ENCODE results near the gene HSPD1. TPM values are rescaled to one million over a fixed set of nuclear protein-coding genes. Genes with fewer than 3 reads are reported as not detected.

HSPD1 gene
- total RNA-seq, 1 experiment from 2014 or later = 995 TPM

DNA sequence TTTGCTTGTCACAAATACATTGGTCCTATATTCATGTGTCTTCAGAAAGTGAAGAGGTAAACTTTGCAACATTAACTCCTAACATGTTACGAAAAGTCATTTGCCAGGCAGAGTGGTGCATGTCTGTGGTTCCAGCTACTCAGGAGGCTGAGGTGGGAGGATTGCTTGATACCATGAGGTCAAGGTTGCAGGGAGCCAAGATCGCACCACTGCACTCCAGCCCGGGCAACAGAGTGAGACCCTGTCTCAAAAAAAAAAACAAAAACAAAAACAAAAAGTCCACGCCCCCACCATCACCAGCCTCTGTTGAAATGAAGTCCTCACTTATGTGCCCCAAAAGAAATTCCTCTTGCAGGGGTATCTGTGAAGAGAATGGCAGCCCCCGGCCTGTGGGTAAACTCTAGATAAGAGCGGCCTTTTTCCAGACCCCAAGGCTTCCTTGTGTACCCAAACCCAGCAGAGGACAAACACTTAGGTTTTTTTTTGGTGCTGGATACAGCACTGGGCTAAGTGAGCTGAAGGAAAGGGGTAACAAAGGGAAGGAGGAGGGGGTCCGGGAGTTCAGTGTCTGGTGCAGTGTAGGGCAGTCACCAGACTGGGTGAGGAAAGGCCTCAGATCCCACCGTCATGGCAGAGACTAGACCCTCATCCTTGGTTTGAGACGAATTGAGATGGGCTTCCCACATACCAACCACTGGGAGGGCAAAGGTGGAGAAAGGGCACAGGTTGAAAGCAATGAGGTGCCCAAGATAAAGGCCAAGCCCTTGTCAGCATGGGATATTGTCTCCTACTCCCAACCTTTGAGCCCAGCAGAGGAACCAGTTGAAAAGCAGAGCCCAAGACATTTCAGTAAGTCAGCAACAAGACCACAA lies 19.2 kb downstream of the HSPD1 start (continued):
- TF ChIP-seq, protein P1, sequence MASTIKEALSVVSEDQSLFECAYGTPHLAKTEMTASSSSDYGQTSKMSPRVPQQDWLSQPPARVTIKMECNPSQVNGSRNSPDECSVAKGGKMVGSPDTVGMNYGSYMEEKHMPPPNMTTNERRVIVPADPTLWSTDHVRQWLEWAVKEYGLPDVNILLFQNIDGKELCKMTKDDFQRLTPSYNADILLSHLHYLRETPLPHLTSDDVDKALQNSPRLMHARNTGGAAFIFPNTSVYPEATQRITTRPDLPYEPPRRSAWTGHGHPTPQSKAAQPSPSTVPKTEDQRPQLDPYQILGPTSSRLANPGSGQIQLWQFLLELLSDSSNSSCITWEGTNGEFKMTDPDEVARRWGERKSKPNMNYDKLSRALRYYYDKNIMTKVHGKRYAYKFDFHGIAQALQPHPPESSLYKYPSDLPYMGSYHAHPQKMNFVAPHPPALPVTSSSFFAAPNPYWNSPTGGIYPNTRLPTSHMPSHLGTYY (CRISPR knock-in tag; IDR thresholded peaks at IDR 0.05) = no peak

DNA sequence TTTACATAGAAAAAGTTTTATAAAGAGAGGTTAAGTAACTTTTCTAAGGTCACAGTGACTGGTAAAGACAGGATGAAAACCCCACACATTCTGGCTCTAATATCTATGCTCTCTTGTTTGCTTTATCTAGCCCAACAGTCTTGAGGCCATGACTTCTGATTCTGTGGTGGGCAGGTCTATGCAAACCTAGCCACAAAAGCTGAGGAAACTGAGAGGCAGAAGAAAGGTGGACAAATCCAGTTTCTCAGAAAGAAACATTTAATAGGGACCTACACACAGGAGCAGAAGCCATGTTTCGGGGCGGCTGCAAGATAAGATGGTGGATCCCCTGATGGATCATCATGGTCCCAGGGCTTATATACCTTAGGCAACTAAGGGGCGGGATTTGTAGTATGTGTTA lies 21.8 kb downstream of the HSPD1 start:
- DNase-seq (ENCODE audit: low spot score) (no peak), ATAC-seq (no peak)
- H3K36me3 Mint-ChIP-seq = peaks cover 37% of the 10 kb centered on the region
- no peaks in the 10 kb centered on the region for H3K9me3 Mint-ChIP-seq
- H3K4me1 Mint-ChIP-seq = no peaks in the 10 kb centered on the region
- H3K27ac Mint-ChIP-seq = no peak overlapping the region
- ChIA-PET POLR2A (no interaction called here), CTCF (no interaction called here)
- no peaks in the 10 kb centered on the region for H3K27me3 Mint-ChIP-seq (ENCODE audit: low read depth)
- TF ChIP-seq CREM (CRISPR knock-in tag; IDR thresholded peaks at IDR 0.05) (no peak), FOXP1 (CRISPR knock-in tag; IDR thresholded peaks at IDR 0.05; ENCODE audit: borderline replicate concordance) (no peak)
- no peak overlapping the region for H3K4me3 Mint-ChIP-seq

DNA sequence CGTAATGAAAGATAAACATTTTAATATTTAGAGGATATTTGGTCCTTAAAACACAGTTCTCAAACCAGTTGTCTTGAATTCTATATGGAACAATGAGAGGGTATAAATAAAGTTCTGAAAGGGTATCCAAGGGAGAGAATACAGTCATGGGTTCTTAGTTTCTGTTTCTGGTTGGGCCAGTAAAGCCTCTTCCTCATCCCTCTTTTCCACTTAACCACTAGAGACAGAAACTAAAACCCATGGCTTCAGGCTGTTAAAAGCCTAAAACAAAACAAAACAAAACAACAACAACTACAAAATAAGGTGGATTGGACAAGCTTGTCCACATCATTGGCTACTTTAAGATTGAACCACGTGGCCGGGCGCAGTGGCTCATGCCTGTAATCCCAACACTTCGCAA lies 27.5 kb downstream of the HSPD1 start:
- POLR2A ChIA-PET = interaction anchor here (0.7 kb wide), 1 partner anchor 10 kb away, joined by 5 read pairs; no protein-coding TSS in a partner anchor
- H3K9me3 Mint-ChIP-seq = no peaks in the 10 kb centered on the region
- ATAC-seq (no peak), DNase-seq (ENCODE audit: low spot score) (no peak)
- no peak for TF ChIP-seq ZBTB21 (CRISPR knock-in tag; IDR thresholded peaks at IDR 0.05; ENCODE audit: borderline replicate concordance)
- no peak for TF ChIP-seq ZNF423 (CRISPR knock-in tag; IDR thresholded peaks at IDR 0.05)
- TF ChIP-seq SOX15 (CRISPR knock-in tag; IDR thresholded peaks at IDR 0.05) = no peak
- no peak for TF ChIP-seq OVOL2 (CRISPR knock-in tag; IDR thresholded peaks at IDR 0.05; ENCODE audit: borderline replicate concordance)
- no peak for TF ChIP-seq ZNF396 (CRISPR knock-in tag; IDR thresholded peaks at IDR 0.05; ENCODE audit: borderline replicate concordance)
- TF ChIP-seq, protein P2, sequence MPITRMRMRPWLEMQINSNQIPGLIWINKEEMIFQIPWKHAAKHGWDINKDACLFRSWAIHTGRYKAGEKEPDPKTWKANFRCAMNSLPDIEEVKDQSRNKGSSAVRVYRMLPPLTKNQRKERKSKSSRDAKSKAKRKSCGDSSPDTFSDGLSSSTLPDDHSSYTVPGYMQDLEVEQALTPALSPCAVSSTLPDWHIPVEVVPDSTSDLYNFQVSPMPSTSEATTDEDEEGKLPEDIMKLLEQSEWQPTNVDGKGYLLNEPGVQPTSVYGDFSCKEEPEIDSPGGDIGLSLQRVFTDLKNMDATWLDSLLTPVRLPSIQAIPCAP (CRISPR knock-in tag; IDR thresholded peaks at IDR 0.05) = no peak
- no peak for TF ChIP-seq EMX1 (CRISPR knock-in tag; IDR thresholded peaks at IDR 0.05)
- no peak for TF ChIP-seq HMGA2 (CRISPR knock-in tag; IDR thresholded peaks at IDR 0.05)
- TF ChIP-seq, protein P3, sequence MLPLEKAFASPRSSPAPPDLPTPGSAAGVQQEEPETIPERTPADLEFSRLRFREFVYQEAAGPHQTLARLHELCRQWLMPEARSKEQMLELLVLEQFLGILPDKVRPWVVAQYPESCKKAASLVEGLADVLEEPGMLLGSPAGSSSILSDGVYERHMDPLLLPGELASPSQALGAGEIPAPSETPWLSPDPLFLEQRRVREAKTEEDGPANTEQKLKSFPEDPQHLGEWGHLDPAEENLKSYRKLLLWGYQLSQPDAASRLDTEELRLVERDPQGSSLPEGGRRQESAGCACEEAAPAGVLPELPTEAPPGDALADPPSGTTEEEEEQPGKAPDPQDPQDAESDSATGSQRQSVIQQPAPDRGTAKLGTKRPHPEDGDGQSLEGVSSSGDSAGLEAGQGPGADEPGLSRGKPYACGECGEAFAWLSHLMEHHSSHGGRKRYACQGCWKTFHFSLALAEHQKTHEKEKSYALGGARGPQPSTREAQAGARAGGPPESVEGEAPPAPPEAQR (CRISPR knock-in tag; IDR thresholded peaks at IDR 0.05) = no peak
- H3K36me3 Mint-ChIP-seq = peaks cover 35% of the 10 kb centered on the region
- H3K27ac Mint-ChIP-seq = no peak overlapping the region
- no peaks in the 10 kb centered on the region for H3K4me1 Mint-ChIP-seq
- no peaks in the 10 kb centered on the region for H3K27me3 Mint-ChIP-seq (ENCODE audit: low read depth)
- H3K4me3 Mint-ChIP-seq = no peak overlapping the region
- CTCF ChIA-PET = no interaction called here

DNA sequence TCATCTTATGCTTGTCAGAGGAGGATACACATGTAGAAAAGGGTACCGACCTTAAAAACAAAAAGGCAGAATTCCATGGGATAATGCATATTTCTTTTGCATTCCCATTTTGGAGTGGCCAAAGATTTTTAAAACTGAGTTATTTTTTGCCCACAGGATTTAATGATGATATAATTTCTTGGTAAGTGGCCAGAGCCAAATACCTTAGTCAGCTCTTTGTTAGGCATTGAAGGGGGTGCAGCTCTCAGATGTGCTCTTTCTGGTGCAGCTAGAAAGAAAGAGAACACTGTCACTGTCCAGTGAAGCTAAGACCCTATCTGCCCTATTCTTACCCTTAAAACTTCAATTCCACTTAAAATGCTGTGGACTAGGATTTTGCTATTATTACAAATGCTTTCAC lies 35.5 kb downstream of the HSPD1 start:
- no peak overlapping the region for H3K4me3 Mint-ChIP-seq
- no peak for DNase-seq (ENCODE audit: low spot score)
- TF ChIP-seq ZNF416 (CRISPR knock-in tag; IDR thresholded peaks at IDR 0.05) (no peak), JUN (CRISPR knock-in tag; IDR thresholded peaks at IDR 0.05) (no peak), MXD4 (CRISPR knock-in tag; IDR thresholded peaks at IDR 0.05; ENCODE audit: borderline replicate concordance) (no peak), GTF2I (CRISPR knock-in tag; conservative IDR thresholded peaks at IDR 0.05) (no peak), CREB1 (CRISPR knock-in tag; IDR thresholded peaks at IDR 0.05) (no peak)
- no peaks in the 10 kb centered on the region for H3K4me1 Mint-ChIP-seq
- H3K9me3 Mint-ChIP-seq = no peaks in the 10 kb centered on the region
- ChIA-PET POLR2A (interaction anchor here (0.6 to 1.1 kb wide), 4 partner anchors 11 to 327 kb away, joined by 3 to 6 read pairs (median 4); partner anchors contain the start of genes COQ10B, HSPD1 and HSPE1), CTCF (interaction anchor here (0.6 kb wide), 1 partner anchor 40 kb away, joined by 4 read pairs; no protein-coding TSS in a partner anchor)
- no peaks in the 10 kb centered on the region for H3K27me3 Mint-ChIP-seq (ENCODE audit: low read depth)
- ATAC-seq = no peak
- peaks cover 28% of the 10 kb centered on the region for H3K36me3 Mint-ChIP-seq
- no peak overlapping the region for H3K27ac Mint-ChIP-seq
